IMR-90 (cell line): ENCODE data around the gene GCSAM. TPM values are rescaled to one million over a fixed set of nuclear protein-coding genes. Genes with fewer than 3 reads are reported as not detected.

Source experiments
- ATAC-seq: fragments of 200-7000 bp; cut with Tn5 transposase; 2 replicates; pipeline ENCODE4 v1.9.1; 2020; ENCODE audit warnings: low read depth, mild to moderate bottlenecking, moderate library complexity
- BruUV-seq: library from RNA; stranded (reverse); fragments of 400-500 nt; replicated peaks from 2 replicates; lab custom pipeline; 2021; lab: Mats Ljungman, UMichigan
- CTCF ChIA-PET: fragments of 300-600 bp; formaldehyde crosslinking; extraction: SDS; loops from one replicate; lab custom pipeline; 2021; ENCODE audit warnings: antibody characterized with exemption; lab: Yijun Ruan, JAX
- POLR2A ChIA-PET: fragments of 300-600 bp; sonication (Branson Sonifier 250); formaldehyde crosslinking; loops from one replicate; lab custom pipeline; 2022; ENCODE audit warnings: antibody characterized with exemption; ENCODE audit not compliant: unreplicated experiment; lab: Charles Lee
- DNase-seq: peaks from one replicate; pipeline ENCODE4 v3.0.0; 2013
- H2AFZ ChIP-seq: replicated peaks from 2 replicates; pipeline ENCODE3; 2013; ENCODE audit warnings: low read length, mild to moderate bottlenecking; ENCODE audit not compliant: poor library complexity
- H2AK5ac ChIP-seq: 2 replicates; pipeline ENCODE4 v1.6.1; 2013; ENCODE audit warnings: low read depth, low read length, inconsistent platforms
- H2AK9ac ChIP-seq: replicated peaks from 2 replicates; pipeline ENCODE3; 2013; ENCODE audit warnings: mild to moderate bottlenecking, low read depth, low read length, moderate library complexity; ENCODE audit not compliant: poor library complexity
- H2BK120ac ChIP-seq: 2 replicates; pipeline ENCODE4 v1.6.1; 2013; ENCODE audit warnings: low read depth, low read length, inconsistent platforms
- H2BK15ac ChIP-seq: 3 replicates; pipeline ENCODE4 v1.6.1; 2013; ENCODE audit warnings: low read depth, low read length, inconsistent platforms
- H2BK20ac ChIP-seq: 2 replicates; pipeline ENCODE4 v1.6.1; 2013; ENCODE audit warnings: low read depth, mild to moderate bottlenecking, inconsistent platforms, low read length, moderate library complexity
- H2BK5ac ChIP-seq: 2 replicates; pipeline ENCODE4 v1.6.1; 2013; ENCODE audit warnings: mild to moderate bottlenecking, low read depth, low read length, inconsistent platforms; ENCODE audit not compliant: poor library complexity, severe bottlenecking
- H3K14ac ChIP-seq: replicated peaks from 2 replicates; pipeline ENCODE4 v1.6.1; 2013; ENCODE audit warnings: low read depth, low read length, inconsistent platforms
- H3K18ac ChIP-seq: 2 replicates; pipeline ENCODE4 v1.6.1; 2013; ENCODE audit warnings: low read depth, low read length, control low read depth
- H3K23ac ChIP-seq: 2 replicates; pipeline ENCODE4 v1.6.1; 2013; ENCODE audit warnings: low read depth, low read length, inconsistent platforms
- H3K27ac ChIP-seq: 2 replicates; pipeline ENCODE4 v1.5.1; 2013; ENCODE audit warnings: mild to moderate bottlenecking, control low read depth, low read length; ENCODE audit not compliant: insufficient read depth
- H3K27me3 ChIP-seq: 2 replicates; pipeline ENCODE4 v1.6.1; 2013; ENCODE audit warnings: low read length; ENCODE audit not compliant: control insufficient read depth, insufficient read depth
- H3K36me3 ChIP-seq: 2 replicates; pipeline ENCODE4 v1.6.1; 2013; ENCODE audit warnings: low read length, mixed read lengths; ENCODE audit not compliant: control insufficient read depth, insufficient read depth
- H3K4ac ChIP-seq: 2 replicates; pipeline ENCODE4 v1.6.1; 2013; ENCODE audit warnings: low read depth, low read length, inconsistent platforms
- H3K4me1 ChIP-seq: 2 replicates; pipeline ENCODE4 v1.6.1; 2013; ENCODE audit warnings: low read length, mixed read lengths; ENCODE audit not compliant: control insufficient read depth, insufficient read depth
- H3K4me2 ChIP-seq: 2 replicates; pipeline ENCODE4 v1.6.1; 2013; ENCODE audit warnings: low read depth, mild to moderate bottlenecking, control low read depth, low read length, moderate library complexity
- H3K4me3 ChIP-seq: 2 replicates; pipeline ENCODE4 v1.5.1; 2013; ENCODE audit warnings: low read depth, mild to moderate bottlenecking, control low read depth, low read length, moderate library complexity; ENCODE audit not compliant: insufficient read depth
- H3K56ac ChIP-seq: 2 replicates; pipeline ENCODE4 v1.6.1; 2013; ENCODE audit warnings: low read length, inconsistent platforms; ENCODE audit not compliant: insufficient read depth; ENCODE audit errors: extremely low read depth
- H3K79me1 ChIP-seq, 2 experiments: 2 replicates each; pipeline ENCODE4 v1.6.1; 2013; ENCODE audit warnings: low read length in 2 of 2, inconsistent platforms in 1 of 2, low read depth in 1 of 2
- H3K9ac ChIP-seq: 2 replicates; pipeline ENCODE4 v1.6.1; 2013; ENCODE audit warnings: low read depth, low read length, control low read depth
- H3K9me1 ChIP-seq: 2 replicates; pipeline ENCODE4 v1.6.1; 2013; ENCODE audit warnings: low read length, inconsistent platforms; ENCODE audit not compliant: insufficient read depth
- H3K9me3 ChIP-seq: 2 replicates; pipeline ENCODE4 v1.6.1; 2013; ENCODE audit warnings: low read length; ENCODE audit not compliant: control insufficient read depth, insufficient read depth
- H4K20me1 ChIP-seq: 2 replicates; pipeline ENCODE4 v1.6.1; 2013; ENCODE audit warnings: low read length, inconsistent platforms; ENCODE audit not compliant: insufficient read depth
- H4K5ac ChIP-seq: 2 replicates; pipeline ENCODE4 v1.6.1; 2013; ENCODE audit warnings: mild to moderate bottlenecking, low read depth, low read length, control low read depth
- H4K8ac ChIP-seq, 2 experiments: 2 replicates each; pipeline ENCODE4 v1.6.1; 2013; ENCODE audit warnings: low read depth in 2 of 2, low read length in 2 of 2, control low read depth in 1 of 2, inconsistent platforms in 1 of 2
- H4K91ac ChIP-seq: 2 replicates; pipeline ENCODE4 v1.6.1; 2013; ENCODE audit warnings: low read depth, low read length, inconsistent platforms; ENCODE audit not compliant: insufficient read depth
- CEBPB ChIP-seq: IDR thresholded peaks from 2 replicates; pipeline ENCODE4 v1.6.1; 2012; ENCODE audit warnings: low read depth, low read length, improper control_type of control experiment
- FOS ChIP-seq: fragments of 150-350 bp; IDR thresholded peaks from 2 replicates; pipeline ENCODE4 v1.6.1; 2016; ENCODE audit warnings: low read depth, low read length
- MAFK ChIP-seq: IDR thresholded peaks from 2 replicates; pipeline ENCODE4 v1.6.1; 2012; ENCODE audit warnings: low read depth, low read length, improper control_type of control experiment
- MXI1 ChIP-seq: IDR thresholded peaks from 2 replicates; pipeline ENCODE4 v1.6.1; 2012; ENCODE audit warnings: low read depth, mild to moderate bottlenecking, low read length, moderate library complexity, borderline replicate concordance
- NFE2L2 ChIP-seq: fragments of 150-350 bp; IDR thresholded peaks from 2 replicates; pipeline ENCODE4 v1.6.1; 2016; ENCODE audit warnings: low read depth, mild to moderate bottlenecking, low read length
- RAD21 ChIP-seq: IDR thresholded peaks from 2 replicates; pipeline ENCODE4 v1.6.1; 2012; ENCODE audit warnings: low read length, improper control_type of control experiment
- RCOR1 ChIP-seq: IDR thresholded peaks from 2 replicates; pipeline ENCODE4 v1.6.1; 2012; ENCODE audit warnings: mild to moderate bottlenecking, low read length, improper control_type of control experiment; ENCODE audit not compliant: insufficient replicate concordance
- RFX5 ChIP-seq: IDR thresholded peaks from 2 replicates; pipeline ENCODE4 v1.8.0; 2012; ENCODE audit warnings: low read depth, mild to moderate bottlenecking, low read length, moderate library complexity
- SMC3 ChIP-seq: fragments of 150-350 bp; IDR thresholded peaks from 2 replicates; pipeline ENCODE4 v1.6.1; 2016; ENCODE audit warnings: low read depth, mild to moderate bottlenecking, antibody characterized with exemption, low read length, moderate library complexity
- WGBS, 2 experiments: methylation state at CpG; one replicate each; pipeline versions ENCODE4 v1.1.5 to v1.1.7; 2013; ENCODE audit warnings: missing lambda C conversion rate in 2 of 2; ENCODE audit not compliant: insufficient read length in 1 of 2; ENCODE audit errors: extremely low coverage in 2 of 2; 5-methylcytosine and 5-hydroxymethylcytosine counted together
- dilution Hi-C: fragments of 300-500 bp; cut with HindIII; formaldehyde crosslinking; loops from one replicate; pipeline ENCODE4 v1.14.3; 2018; ENCODE audit warnings: low sequenced_read_pairs; ENCODE audit not compliant: unreplicated experiment
- in situ Hi-C: fragments of 300-500 bp; cut with MboI; formaldehyde crosslinking; loops from 3 replicates; pipeline ENCODE4 v1.14.3; 2019; ENCODE audit warnings: low sequenced_read_pairs, inconsistent platforms, mixed read lengths
- intact Hi-C: fragments of 100-400 bp; cut with micrococcal nuclease; formaldehyde crosslinking; loops from 2 replicates; pipeline ENCODE4 v1.10.0; 2022
- polyA plus RNA-seq, 3 experiments: library from polyadenylated mRNA; depleted of rRNA; stranded (reverse); fragments of >200 nt; gene quantifications; 2 replicates each; pipeline ENCODE4 v1.2.3, GENCODE V29; 2012; ENCODE audit warnings: low replicate concordance in 1 of 3
- total RNA-seq: library from RNA; depleted of rRNA; stranded (reverse); fragments of >200 nt; gene quantifications from 2 replicates; pipeline ENCODE4 v1.2.3, GENCODE V29; 2012
- TF ChIP-seq, protein P1 (sequence below): conservative IDR thresholded peaks from 2 replicates; pipeline ENCODE4 v1.5.1; 2012; ENCODE audit warnings: mild to moderate bottlenecking, low read depth, low read length, improper control_type of control experiment
- TF ChIP-seq, protein P2 (sequence below): fragments of 150-350 bp; IDR thresholded peaks from 2 replicates; pipeline ENCODE4 v1.6.1; 2017; ENCODE audit warnings: mild to moderate bottlenecking, antibody characterized with exemption, low read length, low read depth
- TF ChIP-seq, protein P3 (sequence below): fragments of 150-350 bp; IDR thresholded peaks from 2 replicates; pipeline ENCODE4 v1.6.1; 2016; ENCODE audit warnings: low read depth, mild to moderate bottlenecking, low read length, moderate library complexity, borderline replicate concordance

GCSAM gene
- total and polyA plus RNA-seq, 2 of the 4 experiments (the other 2 are of a cell fraction) = not detected

DNA sequence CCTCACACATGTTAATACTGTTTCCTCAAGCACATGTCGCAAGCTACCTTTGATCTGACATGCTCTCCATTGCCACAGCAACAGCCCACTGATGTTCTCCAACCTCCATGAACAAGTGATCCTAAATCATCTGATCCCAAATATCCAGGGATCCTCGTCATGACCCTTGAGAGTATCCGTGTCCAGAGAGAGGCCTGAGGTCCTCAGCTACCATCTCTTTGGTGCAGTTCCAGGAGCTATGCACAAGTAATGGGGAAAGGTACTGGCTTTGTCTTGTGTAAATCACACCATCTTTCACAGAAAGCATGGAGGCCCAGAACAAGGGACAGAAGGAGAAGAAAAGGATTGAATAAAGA, 2.4 kb downstream of the GCSAM start:
- no peak overlapping the region for H3K9ac ChIP-seq
- H2AK5ac ChIP-seq = no peak overlapping the region
- H3K4me2 ChIP-seq = no peak overlapping the region
- H3K18ac ChIP-seq = no peak overlapping the region
- H2BK20ac ChIP-seq = no peak overlapping the region
- no peaks in the 10 kb centered on the region for H3K79me1 ChIP-seq
- WGBS, 2 experiments = 100% methylated on average over 1 of the region's 3 CpGs; no CpG with 5 or more reads in 1 of the 2 experiments
- H3K4me3 ChIP-seq = no peak overlapping the region
- H2AK9ac ChIP-seq = no peak overlapping the region
- H3K36me3 ChIP-seq = no peaks in the 10 kb centered on the region; the same call in 1 of the 2 replicates
- no peak overlapping the region for H3K27ac ChIP-seq
- H2BK15ac ChIP-seq = no peak overlapping the region
- no peak overlapping the region for H2BK120ac ChIP-seq
- ATAC-seq = no peak
- H3K27me3 ChIP-seq = no peaks in the 10 kb centered on the region
- dilution Hi-C loops = no loop called here
- no peak overlapping the region for H4K5ac ChIP-seq
- CTCF ChIA-PET = interaction anchor here (2.2 kb wide), 1 partner anchor 19 kb away, joined by 5 read pairs; no protein-coding TSS in a partner anchor
- H3K14ac ChIP-seq = no peak overlapping the region
- H4K20me1 ChIP-seq = no peaks in the 10 kb centered on the region
- intact Hi-C loops = no loop called here
- peaks cover 4% of the 10 kb centered on the region; the same call in 1 of the 2 replicates for H3K4me1 ChIP-seq
- peaks cover 3% of the 10 kb centered on the region; the same call in 1 of the 2 replicates for H3K9me1 ChIP-seq
- no peak overlapping the region for H3K56ac ChIP-seq
- no peak overlapping the region for H3K4ac ChIP-seq
- POLR2A ChIA-PET = no interaction called here
- H4K8ac ChIP-seq = no peak overlapping the region
- TF ChIP-seq SMC3 (no peak), MAFK (no peak), FOS (no peak), MXI1 (no peak), RFX5 (no peak), RCOR1 (no peak), RAD21 (no peak), NFE2L2 (no peak), CEBPB (no peak)
- TF ChIP-seq, protein P1, sequence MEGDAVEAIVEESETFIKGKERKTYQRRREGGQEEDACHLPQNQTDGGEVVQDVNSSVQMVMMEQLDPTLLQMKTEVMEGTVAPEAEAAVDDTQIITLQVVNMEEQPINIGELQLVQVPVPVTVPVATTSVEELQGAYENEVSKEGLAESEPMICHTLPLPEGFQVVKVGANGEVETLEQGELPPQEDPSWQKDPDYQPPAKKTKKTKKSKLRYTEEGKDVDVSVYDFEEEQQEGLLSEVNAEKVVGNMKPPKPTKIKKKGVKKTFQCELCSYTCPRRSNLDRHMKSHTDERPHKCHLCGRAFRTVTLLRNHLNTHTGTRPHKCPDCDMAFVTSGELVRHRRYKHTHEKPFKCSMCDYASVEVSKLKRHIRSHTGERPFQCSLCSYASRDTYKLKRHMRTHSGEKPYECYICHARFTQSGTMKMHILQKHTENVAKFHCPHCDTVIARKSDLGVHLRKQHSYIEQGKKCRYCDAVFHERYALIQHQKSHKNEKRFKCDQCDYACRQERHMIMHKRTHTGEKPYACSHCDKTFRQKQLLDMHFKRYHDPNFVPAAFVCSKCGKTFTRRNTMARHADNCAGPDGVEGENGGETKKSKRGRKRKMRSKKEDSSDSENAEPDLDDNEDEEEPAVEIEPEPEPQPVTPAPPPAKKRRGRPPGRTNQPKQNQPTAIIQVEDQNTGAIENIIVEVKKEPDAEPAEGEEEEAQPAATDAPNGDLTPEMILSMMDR = no peak
- TF ChIP-seq, protein P2, sequence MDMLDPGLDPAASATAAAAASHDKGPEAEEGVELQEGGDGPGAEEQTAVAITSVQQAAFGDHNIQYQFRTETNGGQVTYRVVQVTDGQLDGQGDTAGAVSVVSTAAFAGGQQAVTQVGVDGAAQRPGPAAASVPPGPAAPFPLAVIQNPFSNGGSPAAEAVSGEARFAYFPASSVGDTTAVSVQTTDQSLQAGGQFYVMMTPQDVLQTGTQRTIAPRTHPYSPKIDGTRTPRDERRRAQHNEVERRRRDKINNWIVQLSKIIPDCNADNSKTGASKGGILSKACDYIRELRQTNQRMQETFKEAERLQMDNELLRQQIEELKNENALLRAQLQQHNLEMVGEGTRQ = no peak
- TF ChIP-seq, protein P3, sequence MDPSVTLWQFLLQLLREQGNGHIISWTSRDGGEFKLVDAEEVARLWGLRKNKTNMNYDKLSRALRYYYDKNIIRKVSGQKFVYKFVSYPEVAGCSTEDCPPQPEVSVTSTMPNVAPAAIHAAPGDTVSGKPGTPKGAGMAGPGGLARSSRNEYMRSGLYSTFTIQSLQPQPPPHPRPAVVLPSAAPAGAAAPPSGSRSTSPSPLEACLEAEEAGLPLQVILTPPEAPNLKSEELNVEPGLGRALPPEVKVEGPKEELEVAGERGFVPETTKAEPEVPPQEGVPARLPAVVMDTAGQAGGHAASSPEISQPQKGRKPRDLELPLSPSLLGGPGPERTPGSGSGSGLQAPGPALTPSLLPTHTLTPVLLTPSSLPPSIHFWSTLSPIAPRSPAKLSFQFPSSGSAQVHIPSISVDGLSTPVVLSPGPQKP = no peak
- no peak overlapping the region for H4K91ac ChIP-seq
- no peak for DNase-seq
- no peak overlapping the region for H2AFZ ChIP-seq
- H3K23ac ChIP-seq = no peak overlapping the region
- no TSS peak for BruUV-seq
- no peak overlapping the region for H2BK5ac ChIP-seq
- no peaks in the 10 kb centered on the region for H3K9me3 ChIP-seq
- in situ Hi-C loops = loop anchor here (25.0 kb wide), 1 partner anchor 382 kb away; no protein-coding TSS in a partner anchor
